A673 (cell line): ENCODE measurements around the gene PXK.

Experiments used
- CTCF ChIP-seq: fragments of 300-800, 200-600 bp; sonication (generic); conservative IDR thresholded peaks from 2 replicates; pipeline ENCODE4 v1.5.1; 2017; ENCODE audit warnings: low read depth, mild to moderate bottlenecking, antibody characterized with exemption, low read length, moderate library complexity, mixed read lengths
- EZH2 ChIP-seq: fragments of 200-600 bp; sonication (generic); IDR thresholded peaks from 2 replicates; pipeline ENCODE4 v1.6.1; 2017; ENCODE audit warnings: borderline replicate concordance, low read depth, mild to moderate bottlenecking, mixed read lengths, antibody characterized with exemption, low read length; ENCODE audit not compliant: poor library complexity, severe bottlenecking

- TF ChIP-seq CTCF = no peak
- no peak for TF ChIP-seq EZH2
Measured at GRCh38 chr3:58434168-58434504, 101.4 kb downstream of the PXK start.
